ACHN (cell line): Measurements from ENCODE around the gene SLC5A3.

Experiments used
- DNase-seq: peaks from one replicate; pipeline ENCODE4 v3.0.0-alpha.2; 2015
- in situ Hi-C: cut with HindIII; loops from 2 replicates; pipeline ENCODE4 v1.10.0; 2017; ENCODE audit warnings: low sequenced_read_pairs, low pct_ligation_motif_present, low pct_unique_long_range_greater_than_20kb

Gene SLC5A3

GRCh38 chr21:34073032-34073748 lies at the start of gene SLC5A3, which contains the start of gene MRPS6:
Gene SLC5A3 (plus strand): TSS chr21:34073578. CDS start chr21:34095199, 21,621 bp downstream.
Gene MRPS6 (plus strand): TSS chr21:34073578. CDS start chr21:34073701, 123 bp downstream.
- in situ Hi-C loops: no loop called here
- DNase-seq: peak; percentile 83

DNA sequence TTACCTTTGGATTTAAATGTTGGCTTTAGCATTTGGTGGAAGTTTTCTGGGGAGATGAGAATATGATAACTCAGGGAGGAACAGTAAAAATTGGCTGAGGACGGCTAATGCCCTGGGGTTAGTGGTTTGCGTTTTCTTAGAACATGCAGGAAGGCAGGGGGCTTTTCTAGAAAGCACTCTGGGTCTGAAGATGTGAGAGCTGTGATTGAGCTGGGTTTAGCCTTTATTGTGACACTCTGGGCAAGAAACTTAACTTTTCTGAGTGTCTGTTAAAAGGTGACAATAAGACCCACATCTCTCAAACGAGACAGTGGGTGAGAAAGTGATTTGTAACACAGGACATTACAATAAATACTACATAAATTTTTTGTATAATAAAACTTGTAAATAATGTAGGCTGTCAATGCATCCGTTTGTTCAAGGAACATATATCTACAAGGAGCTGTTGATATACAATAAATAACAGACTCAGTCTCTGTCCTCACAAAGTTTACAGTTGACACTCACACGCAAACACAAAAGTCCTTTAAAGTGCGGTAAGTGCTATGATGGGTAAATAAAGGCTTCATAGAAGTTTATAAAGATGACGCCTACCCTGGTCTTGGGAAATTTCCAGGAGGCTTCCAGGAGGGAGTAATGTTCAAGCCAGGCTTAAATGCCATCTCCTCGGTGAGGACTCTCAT lies 49.5 kb upstream of the SLC5A3 start:
- DNase-seq: no peak
- in situ Hi-C loops: no loop called here

- in situ Hi-C loops: no loop called here
- DNase-seq: no peak
Measured at GRCh38 chr21:34024374-34024693, 49.0 kb upstream of the SLC5A3 start.

GRCh38 chr21:34027721-34028461 lies 45.5 kb upstream of the SLC5A3 start:
- DNase-seq: no peak
- in situ Hi-C loops: no loop called here

- in situ Hi-C loops: no loop called here
- peak; percentile 4 for DNase-seq
Measured at GRCh38 chr21:34029743-34030528, 43.4 kb upstream of the SLC5A3 start.

- in situ Hi-C loops: no loop called here
- DNase-seq: no peak
Measured at GRCh38 chr21:34031835-34032370, 41.5 kb upstream of the SLC5A3 start.

GRCh38 chr21:34034369-34035014 lies 38.9 kb upstream of the SLC5A3 start:
- in situ Hi-C loops: no loop called here
- DNase-seq: no peak

DNA sequence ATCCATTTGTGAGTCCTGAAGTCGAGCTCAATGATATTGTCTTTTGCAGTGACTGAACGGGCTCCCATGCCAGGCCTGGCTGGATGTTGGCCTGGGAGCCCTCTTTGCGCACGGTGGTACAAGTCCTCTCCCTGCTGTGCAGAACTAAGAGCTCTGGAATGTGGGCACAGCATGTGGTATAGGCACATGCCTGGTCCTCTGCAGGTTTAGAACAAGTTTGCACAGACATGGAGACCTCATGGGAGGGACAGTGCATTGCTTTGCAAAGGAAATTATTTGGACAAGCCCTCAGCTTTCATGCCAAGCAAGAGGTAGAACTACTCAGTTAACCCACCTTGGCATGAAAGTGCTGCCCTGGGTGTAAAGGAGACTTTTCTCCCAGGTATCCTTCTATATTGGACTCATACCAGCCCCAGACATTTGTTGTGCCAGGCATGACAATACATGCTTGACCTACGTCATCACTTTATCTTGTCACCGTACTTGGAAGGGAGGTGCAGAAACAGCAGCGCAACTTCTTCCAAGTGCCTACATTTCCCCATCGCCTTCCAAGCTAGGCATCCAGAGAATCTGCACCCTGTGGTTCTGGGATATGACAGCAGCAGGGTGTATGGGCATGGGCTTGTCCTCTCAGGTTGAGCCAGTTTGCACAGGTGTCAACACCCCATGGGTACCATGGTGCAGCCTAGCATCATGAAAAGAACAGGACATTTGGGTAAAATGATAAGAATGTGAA lies 37.6 kb upstream of the SLC5A3 start:
- no peak for DNase-seq
- in situ Hi-C loops: no loop called here

GRCh38 chr21:34037009-34037795 lies 36.2 kb upstream of the SLC5A3 start:
- DNase-seq: no peak
- in situ Hi-C loops: no loop called here

DNA sequence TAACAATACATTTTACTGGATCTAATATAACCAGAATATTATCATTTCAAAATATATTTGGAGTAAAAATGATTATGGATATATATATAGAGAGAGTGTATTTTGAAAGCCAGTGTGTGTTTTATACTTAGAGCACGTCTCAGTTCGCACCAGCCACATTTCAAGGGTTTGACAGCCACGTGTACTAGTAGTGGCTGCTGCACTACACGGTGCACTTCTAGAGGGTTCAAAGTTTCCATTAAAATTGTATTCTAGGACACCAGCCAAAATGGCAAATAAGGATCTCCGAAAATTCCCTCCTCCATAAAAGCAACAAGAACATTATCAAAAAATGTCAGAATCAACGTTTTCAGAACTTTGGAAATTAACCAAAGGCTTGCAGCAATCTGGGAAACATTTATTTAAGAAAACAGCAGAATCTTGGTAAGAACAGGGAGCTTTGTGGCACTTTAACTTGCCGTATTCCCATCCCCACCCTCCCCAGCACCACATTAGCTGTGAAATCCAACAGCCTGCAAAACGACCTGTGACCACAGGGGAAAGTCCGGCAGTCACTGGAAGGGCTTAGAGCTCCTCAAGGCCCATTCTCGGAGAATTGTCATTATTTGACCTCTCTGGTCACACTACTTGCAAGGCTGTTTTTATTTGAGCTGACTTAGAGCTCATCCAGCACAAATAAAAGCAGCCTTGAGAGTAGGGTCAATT lies 33.5 kb upstream of the SLC5A3 start:
- in situ Hi-C loops: no loop called here
- no peak for DNase-seq

- no peak for DNase-seq
- in situ Hi-C loops: no loop called here
Measured at GRCh38 chr21:34042735-34043134, 30.6 kb upstream of the SLC5A3 start.

GRCh38 chr21:34043333-34043732 lies 30.0 kb upstream of the SLC5A3 start:
- no peak for DNase-seq
- in situ Hi-C loops: no loop called here

- in situ Hi-C loops: no loop called here
- DNase-seq: no peak
Measured at GRCh38 chr21:34046917-34047316, 26.5 kb upstream of the SLC5A3 start.

GRCh38 chr21:34047835-34048234 lies 25.5 kb upstream of the SLC5A3 start:
- no peak for DNase-seq
- in situ Hi-C loops: no loop called here

DNA sequence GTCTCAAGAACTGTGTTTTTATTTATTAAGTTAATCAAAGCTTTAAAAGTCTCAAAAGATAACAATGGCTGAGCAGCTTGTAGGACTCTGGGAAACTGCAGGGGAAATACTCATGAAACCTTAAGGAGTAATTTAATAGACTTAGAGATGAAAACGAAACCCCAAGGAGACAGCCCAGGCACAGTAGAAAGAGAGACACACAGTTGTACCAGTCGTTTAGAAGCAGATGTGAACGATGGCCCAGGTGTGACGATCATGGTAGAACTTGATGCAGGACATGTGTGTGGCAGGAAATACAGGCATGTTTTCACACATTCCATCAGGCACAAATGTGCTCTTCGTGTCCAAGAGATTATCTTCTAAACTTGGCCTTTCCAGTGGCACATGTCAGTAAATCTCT lies 21.2 kb upstream of the SLC5A3 start:
- in situ Hi-C loops: no loop called here
- no peak for DNase-seq

- no peak for DNase-seq
- in situ Hi-C loops: no loop called here
Measured at GRCh38 chr21:34054259-34054658, 19.1 kb upstream of the SLC5A3 start.
